SW480 (cell line): ENCODE measurements around the gene VPS26B.
A peak's percentile ranks its signal among the peaks of the same experiment; 100 is the strongest.
"Not testable (repeated sequence)": the region's sequence is repeated elsewhere in the genome, so short reads cannot be mapped to it uniquely, and the experiment has no call there.

ENCODE experiments used
- DNase-seq: peaks from one replicate; pipeline ENCODE4 v3.0.0-alpha.2; 2016; ENCODE audit warnings: low spot score

VPS26B gene

DNA sequence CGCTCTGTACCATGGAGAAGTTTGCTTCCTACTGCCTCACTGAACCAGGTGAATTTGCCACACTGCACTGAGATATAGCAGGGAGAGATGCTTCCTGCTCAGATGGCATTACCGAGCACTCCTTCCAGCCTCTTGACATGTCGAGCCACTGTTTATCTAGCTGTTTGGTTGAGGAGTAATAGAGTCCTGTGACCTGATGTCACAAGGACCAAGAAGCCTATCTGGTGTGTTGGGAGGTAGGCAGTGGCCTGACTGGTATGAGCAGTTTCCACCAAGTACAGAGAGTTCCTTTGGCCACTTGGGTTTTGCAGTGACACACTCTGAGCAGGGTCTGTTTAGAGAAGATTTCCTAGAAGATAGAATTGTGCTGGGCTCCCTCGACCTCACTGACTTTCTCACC is 34.1 kb downstream of the VPS26B start:
- DNase-seq, result no peak

DNA sequence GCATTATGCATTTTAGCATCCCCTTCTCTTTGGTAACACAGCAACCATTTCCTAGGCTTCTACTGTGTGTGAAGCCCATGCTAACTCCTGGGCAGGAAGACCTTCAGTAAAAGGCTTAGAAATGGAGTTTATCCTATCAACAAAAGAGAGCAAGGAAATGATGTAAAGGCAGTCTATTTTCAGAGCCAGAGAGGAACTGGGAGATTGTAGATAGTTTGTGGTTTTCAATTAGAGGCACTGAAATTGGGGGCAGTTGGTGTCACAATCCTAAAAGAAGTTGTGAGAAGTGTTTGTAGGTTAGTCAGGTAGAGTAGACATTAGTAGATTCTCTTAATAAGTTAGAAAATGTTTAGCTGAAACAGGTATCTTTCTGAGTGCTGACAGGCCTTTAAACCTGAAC is 36.0 kb downstream of the VPS26B start:
- no peak for DNase-seq

DNA sequence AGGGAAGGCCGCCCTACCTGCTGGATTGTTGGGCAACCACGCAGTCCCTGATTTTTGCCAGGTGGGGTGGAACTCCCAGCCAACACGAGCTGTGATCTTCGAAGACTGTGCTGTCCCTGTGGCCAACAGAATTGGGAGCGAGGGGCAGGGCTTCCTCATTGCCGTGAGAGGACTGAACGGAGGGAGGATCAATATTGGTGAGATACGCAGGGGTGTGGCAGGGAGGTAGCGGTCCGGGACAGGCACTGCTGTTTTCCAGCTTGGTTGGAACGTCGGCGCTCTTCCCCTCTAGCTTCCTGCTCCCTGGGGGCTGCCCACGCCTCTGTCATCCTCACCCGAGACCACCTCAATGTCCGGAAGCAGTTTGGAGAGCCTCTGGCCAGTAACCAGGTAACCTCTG is 36.5 kb downstream of the VPS26B start:
- no peak for DNase-seq

DNA sequence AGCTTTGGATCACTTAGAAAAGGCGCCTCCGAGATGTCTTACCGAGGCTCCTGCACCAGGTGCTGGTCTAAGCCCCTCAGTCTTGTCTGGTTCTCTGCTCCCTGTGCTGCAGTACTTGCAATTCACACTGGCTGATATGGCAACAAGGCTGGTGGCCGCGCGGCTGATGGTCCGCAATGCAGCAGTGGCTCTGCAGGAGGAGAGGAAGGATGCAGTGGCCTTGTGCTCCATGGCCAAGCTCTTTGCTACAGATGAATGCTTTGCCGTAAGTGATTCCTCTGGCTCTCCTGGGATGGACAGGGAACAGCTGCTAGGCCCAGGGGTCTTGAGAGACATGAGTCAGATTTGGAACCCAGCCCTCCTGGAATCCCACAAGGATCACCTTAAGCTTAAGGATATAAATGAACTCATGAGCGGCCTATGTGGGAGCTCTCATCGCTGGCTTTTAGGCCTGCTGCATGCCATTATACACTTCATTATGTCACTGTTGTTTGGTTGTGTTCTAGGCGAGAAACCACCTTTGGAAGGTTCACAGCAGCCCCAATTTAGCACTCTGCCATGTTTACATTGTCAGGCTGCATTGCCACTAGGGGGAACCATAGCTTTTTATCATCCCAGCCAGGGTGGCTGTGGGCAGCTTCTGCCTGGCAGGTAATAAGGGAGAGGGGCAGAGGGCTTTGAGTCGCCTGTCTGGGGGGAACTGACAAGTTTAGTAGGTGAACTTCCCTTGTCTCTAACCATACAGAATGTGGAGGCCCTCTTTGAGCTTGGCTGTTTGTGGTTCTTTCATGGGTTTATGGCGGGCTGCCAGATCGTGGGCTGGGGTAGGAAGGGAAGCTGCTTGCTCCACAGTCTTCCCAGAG is 37.4 kb downstream of the VPS26B start:
- DNase-seq, result no peak

DNA sequence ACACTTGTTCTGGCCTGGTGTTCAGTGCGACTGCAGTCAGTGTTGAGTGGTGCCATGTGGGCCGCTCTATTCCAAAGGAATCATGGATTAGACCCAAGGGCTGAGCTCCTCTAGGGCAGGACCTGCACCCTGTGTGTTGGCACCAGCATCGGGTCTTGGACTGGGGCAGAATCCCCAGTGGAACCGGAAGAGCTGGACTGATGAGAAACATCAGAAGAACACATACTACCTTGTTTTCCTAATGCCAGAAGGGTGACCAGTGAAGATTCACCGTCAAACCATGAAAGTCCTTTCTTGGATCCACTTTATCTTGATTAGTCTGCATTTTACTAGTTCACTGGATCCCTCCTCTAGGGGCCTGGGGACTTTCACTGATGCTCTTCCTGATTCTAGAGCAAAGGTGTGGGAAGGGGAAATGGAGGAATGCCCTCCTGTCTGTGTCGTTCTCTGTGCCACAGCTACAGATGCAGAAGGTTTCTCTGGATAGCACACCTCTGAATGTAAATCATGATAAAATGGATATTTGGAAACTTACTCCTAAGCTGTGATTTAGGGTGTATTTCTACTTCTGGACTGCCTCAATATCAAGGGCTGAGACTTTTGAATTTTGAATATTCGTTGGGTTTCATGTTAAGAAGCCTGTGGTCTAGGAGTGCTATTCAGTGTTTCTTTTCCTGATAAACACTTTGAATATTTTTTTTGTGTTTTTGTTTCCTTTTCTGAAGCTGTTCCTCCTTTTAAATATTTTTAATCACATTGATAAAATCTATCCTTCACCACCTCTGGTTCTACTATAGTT is 40.7 kb downstream of the VPS26B start:
- no peak for DNase-seq

DNA sequence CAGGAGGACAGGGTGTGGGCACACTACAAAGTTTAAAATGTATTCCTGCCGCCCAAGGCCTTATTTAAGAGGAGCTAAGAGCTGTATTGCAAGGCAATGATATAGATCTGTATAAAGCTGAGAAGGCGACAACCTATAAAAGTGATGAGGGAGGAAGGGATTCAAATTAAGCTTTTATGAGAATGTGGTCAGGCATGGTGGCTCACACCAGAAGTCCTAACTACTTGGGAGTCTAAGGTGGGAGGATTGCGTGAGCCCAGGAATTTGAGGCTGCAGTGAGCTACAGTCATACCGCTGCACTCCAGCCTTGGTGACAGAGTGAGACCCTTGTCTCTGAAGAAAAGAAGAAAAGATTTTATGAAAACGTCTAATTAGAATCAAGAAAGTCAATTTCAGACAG is 42.0 kb downstream of the VPS26B start:
- peak; percentile 33 for DNase-seq

DNA sequence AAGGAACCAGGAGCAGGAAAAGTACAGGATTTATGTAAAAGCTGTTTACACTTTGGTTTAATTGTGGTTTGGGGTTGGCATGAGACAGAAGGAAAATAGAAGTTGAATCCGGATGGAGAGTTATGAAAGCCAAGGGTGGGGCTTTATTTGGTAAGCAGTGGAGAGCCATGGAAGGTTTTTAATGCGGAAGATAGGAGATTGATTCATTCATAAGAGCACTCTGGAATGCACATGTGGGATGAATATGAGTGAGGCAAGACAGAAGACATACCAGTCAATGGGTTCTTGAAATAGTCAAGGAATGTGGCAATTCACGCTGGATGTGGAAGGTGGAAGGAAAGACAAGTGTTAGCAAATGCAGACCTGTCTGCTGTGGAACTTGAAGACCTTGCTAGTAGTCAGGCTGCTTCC is 42.4 kb downstream of the VPS26B start:
- peak; percentile 85 for DNase-seq

DNA sequence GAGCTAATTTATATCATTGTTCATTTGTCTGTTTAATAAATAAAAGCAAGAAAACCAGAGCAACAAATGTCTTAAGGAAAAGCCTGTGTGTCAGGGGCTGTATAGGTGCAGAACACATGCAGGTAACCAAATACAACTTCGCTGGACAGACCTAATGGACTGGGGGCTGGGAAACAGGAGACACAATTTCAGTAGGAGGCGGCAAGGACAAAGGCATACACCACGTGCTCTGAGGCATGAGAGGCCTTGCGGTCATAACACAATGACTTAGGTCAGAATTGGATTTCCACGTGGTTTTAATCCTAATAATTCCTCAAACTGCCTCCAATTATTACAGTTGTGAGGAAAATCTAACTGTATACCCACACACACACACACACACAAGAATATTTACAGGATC is 43.0 kb downstream of the VPS26B start:
- no peak for DNase-seq

DNA sequence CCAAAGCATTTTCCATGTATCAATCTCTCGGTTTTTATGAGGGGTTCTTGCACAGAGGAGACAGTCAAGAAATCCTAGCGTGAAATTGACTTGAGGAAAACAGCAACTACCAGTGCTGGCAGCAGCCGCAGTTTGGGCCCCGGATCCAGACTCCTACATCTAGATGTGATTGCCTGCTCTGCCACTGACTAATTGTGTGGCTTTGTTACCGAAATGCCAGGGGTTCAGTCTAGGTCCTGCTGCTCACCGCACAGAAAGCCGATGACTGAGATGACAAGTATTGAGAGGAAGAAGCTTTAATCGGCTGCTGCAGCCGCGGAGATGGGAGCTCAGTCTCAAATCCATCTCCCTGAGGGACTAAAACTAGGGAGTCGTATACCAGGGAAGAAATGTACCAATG is 43.5 kb downstream of the VPS26B start:
- DNase-seq, result no peak

DNA sequence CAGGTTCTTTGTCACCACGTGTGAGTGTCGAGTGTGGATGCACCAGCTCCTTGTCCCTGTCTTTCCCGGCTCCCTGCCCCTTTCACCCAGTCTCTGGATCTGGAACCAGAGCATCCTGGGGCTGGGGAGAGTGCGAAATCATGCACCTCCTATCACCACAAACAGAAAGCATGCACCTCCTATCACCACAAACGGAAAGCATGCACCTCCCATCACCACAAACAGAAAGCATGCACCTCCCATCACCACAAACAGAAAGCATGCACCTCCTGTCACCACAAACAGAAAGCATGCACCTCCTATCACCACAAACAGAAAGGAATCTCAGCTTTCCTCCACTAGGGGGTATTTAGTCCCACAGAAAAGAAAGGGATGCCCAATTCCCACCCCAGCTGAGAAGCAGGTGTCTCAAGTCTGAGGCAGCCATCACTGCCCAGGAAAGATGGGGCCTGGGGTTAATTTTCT is 45.8 kb downstream of the VPS26B start:
- DNase-seq, result peak; percentile 70

DNA sequence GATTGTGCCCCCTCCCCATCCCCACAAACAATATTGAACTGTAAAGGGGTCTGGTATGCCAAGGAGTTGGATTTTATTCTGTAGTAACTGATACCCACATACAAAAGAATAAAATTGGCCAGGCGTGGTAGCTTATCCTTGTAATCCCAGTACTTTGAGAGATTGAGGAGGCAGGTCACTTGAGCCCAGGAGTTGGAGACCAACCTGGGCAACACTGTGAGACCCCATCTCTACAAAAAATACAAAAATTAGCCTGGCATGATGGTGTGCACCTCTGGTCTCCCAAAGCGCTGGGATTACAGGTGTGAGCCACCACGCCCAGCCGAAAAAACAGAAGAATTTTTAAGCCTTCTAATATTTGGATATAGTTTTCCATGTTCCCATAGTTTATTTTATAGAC is 47.5 kb downstream of the VPS26B start:
- DNase-seq, result no peak

DNA sequence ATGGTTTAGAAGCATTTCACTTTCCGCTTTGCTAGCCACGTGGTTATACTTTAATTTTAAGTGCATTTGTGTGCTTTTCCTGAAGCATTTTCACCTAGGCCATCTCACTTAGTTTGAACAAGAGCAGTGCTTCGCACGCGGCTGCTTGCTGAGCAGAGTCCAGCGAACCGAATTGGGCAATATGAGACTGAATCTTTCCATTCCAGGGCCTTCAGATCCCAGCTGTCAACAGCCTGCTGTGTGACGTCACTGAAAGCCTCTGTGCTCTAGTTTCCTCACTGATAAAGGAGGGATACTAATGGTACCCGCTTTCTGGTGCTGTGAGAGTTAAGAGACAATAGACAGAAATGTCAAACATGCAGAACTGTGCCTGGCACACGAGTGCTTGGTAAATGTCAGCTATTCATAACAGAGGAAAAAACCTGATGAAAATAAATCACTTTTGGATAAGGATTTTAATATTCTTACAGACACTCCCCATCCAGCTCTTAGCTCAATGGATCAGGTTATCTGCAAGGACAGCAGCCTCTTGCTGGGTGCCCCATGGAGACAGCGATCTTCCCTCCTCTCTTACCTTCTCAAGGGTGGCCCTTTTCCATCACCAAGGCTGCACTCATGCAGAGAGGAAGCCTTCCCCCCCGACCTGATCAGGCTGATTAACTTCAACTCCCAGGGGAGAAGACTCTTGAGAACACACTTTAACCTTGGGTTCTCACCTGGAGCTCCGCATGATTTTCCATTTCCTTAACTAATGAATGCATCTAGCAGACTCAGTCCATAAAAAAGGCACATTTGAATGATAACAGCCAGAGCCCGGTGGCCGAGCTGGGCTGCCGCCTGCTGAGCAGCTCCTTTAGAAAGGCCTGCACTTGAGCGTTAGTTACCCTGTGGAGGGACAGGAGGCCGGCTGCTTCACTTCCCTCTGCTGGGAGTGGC is 48.2 kb downstream of the VPS26B start:
- no peak for DNase-seq

DNA sequence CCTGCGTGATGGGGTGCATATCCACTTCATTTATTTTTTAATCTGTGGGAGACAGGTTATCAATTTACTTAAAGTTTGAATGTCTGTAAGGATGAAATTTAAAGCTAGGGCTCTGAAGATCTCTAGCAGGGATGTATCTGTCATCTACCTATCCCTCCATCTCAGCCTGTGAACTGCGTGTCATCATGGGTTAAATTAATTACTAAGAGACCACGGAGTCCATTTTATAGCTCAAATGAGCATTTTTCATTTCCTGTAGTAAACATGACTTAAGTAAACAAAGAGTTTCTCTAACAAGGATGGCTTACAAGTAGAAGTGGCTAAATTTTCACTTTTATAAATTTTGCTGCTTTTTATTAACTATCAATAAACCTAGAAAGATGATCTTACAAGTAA is 48.8 kb downstream of the VPS26B start:
- DNase-seq, result no peak

DNA sequence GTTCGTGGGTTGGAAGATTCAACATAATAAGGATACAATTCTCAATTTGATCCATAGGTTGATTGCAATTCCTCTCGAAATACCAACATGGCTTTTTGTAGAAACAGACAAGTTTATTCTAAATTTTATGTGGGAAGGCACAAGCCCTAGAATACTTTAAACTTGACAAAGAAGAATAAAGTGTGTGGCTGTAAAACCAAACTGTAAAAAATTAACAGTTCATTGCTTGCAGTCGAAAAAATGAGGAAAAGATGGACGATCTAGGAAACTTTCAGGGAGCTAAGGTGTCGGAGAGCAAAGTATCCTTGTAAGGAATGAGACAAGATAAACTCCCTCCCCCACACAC is 50.7 kb downstream of the VPS26B start:
- no peak for DNase-seq

DNA sequence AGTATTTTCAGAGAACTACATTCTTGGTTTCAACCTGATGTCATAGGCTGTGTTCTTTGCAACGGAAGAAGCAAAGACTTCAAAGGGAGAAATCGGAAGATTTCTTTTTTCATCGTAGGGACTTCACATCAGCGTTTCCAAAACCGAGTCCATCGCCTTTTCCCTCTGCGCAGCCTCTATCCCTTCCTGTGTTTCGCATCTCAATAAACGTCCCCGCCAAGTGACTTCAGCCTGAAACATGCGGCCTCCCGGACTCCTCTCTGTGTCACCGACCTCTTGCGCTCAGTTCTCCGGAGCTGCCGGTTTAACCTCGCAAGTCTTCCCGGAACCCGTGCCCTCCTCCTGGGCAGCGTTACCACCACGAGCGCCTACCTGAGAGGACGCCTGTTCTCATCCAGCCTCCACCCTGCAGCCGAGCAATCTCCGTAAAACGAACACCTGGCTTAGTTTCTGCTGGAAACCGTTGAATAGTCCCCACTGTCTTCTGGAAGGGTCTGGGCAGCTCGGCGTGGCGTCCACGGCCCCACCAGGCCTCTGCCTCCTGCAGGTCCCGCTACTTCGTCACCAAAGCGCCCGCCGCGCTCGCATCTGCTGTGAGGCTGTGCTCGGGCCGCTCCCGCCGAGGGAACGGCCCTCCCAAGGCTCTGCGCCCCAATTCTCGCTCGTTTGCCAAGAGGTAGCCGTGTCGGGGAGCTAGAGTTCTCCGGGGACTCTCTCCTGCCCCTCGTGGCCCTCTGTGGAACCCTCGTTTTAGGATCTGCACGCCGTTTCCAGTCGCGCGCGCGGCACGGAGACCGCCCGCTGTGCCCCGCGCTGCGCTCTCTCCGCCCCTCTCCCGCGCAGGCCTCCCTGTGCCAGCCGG is 51.3 kb downstream of the VPS26B start, which contains the start of gene GLB1L3:
Gene GLB1L3 (plus strand): TSS at position 846 of the 862 bp plus-strand sequence. CDS start 362 bp downstream, outside the sequence.
- DNase-seq, result no peak

DNA sequence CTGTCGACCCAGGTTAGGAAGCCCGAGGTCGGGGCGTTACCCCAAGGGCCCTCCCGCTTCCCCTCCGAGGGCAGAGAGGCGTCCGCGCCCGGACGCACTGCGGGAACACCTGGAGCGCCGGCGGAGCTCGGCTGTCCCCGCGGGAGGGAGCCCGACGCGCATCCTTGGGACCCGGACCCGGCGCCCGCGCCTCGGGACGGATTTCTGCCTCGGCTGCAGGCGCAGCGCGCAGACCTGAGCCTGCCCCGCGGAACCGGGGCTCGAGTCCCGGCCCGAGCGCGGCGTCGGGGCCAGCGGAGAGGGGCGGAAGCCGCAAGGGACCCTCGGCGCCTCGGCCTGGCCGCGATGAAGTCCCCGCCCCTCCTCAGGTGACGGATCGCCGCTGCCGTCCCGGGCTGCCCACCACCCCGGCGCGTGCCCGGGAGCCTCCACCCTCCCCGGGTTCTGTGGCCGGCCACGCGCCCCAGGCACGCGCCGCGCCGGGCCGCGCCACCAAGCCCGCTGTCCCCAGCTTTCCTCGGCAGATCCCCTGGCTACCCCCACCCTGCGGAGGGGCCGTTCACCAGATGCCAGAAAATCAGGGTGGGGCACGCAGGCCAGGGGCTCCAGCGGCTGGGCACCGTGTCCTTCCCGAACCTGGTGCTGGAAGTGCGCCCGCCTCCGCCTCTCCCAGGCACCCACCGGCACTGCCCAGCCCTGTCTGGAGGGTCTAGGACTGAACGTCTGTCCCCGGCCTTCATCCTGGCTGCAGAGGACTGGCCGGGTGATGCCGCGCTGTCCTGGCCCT is 52.1 kb downstream of the VPS26B start:
- no peak for DNase-seq

DNA sequence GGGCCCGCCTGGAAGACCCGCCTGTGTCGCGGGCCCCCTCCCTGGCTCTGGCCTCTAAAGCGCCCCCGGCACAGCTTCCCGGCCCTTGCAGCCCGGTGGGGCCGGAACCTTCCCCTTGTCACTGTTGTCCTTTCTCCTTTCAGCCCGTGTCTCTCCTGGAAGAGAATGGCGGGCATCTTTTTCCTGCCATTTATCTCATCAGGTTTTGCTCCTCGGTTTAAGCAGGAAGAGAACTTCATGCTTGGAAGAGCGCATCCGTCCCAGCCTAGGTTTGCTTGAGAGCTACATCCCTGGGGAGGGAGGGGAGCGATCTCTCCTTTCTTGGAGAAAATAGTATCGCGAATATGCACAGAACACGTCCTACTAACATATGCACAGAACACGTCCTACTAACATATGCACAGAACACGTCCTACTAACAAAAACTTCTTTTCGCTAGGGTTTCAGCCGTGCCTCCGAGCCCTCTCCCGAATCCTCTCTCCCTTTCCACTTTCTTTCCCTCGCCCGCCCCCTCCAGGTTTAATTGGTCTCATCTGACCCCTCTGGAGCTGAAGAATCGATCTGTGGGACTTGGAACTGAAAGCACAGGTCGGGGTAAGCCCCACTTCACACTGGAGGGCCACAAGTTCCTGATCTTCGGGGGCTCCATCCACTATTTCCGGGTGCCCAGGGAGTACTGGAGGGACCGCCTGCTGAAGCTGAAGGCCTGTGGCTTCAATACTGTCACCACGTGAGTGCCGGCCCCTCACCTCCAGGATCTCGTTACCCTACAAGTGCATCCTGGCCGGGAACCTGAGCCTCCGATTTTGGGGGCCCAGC is 52.9 kb downstream of the VPS26B start:
- DNase-seq, result no peak

DNA sequence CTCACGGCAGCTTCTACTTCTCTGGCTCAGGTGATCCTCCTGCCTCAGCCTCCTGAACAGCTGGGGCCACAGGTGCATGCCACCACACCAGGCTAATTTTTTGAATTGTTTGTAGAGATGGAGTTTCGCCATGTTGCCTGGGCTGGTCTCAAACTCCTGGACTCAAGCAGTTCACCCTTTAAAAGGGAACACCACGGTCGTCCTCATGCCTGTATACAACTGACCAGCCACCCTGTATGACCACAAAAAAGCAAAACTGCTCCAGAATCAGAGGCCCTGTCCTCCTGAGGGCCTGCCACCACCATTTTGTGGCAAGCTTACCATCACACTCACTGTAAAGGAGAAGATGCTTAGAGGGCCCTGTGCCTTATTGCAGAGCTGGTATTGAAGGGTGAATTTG is 53.9 kb downstream of the VPS26B start:
- no peak for DNase-seq

DNA sequence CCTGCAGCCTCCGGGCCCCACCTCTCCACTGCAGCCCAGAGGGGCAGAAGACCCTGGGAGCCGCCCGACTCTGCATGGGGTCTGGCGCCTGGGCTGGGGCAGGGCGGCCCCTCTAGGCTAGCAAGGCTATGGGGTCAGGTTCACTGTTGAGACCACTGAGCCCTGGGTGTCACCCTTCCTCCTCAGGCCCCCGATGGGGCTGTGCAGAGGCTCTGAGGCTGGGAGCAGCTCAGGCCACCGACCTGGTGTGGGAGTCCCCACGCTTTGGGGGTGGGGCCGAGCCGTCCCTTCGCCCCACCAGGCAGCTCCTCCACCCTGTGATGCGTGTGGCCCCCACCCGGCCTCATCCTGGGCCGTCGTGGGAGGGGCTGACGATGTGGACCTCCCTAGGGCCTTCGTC is 57.2 kb downstream of the VPS26B start:
- not testable (repeated sequence) for DNase-seq
